GM21717 (cell line): Measurements from ENCODE around the gene HMGN2.

Source experiments
- ATAC-seq: cut with Tn5 transposase; IDR thresholded peaks from one replicate; pipeline ENCODE4 v1.9.1; 2021; ENCODE audit warnings: mild to moderate bottlenecking, moderate library complexity; ENCODE audit not compliant: unreplicated experiment

Gene HMGN2

GRCh38 chr1:26472320-26472900 lies at the start of gene HMGN2:
Gene HMGN2 (plus strand): TSS chr1:26472440. CDS start chr1:26472613, 173 bp downstream.
- ATAC-seq = peak; percentile 54

- no peak for ATAC-seq
These were observed 42.5 kb upstream of the HMGN2 start for GRCh38 chr1:26429721-26430120.

GRCh38 chr1:26431979-26432695 lies 40.1 kb upstream of the HMGN2 start, which contains the start of gene DHDDS:
Gene DHDDS (plus strand): TSS chr1:26432321. CDS start chr1:26432946, 625 bp downstream.
- peak; percentile 86 for ATAC-seq

GRCh38 chr1:26432793-26433192 lies 39.4 kb upstream of the HMGN2 start:
- no peak for ATAC-seq

GRCh38 chr1:26434161-26434752 lies 38.0 kb upstream of the HMGN2 start:
- ATAC-seq = no peak

GRCh38 chr1:26438041-26438440 lies 34.2 kb upstream of the HMGN2 start:
- ATAC-seq = no peak

- ATAC-seq = no peak
These were observed 32.0 kb upstream of the HMGN2 start for GRCh38 chr1:26440259-26440658.

GRCh38 chr1:26449868-26450267 lies 22.4 kb upstream of the HMGN2 start:
- ATAC-seq = no peak

GRCh38 chr1:26450908-26451307 lies 21.3 kb upstream of the HMGN2 start:
- ATAC-seq = no peak

GRCh38 chr1:26452459-26453183 lies 19.6 kb upstream of the HMGN2 start:
- no peak for ATAC-seq

- ATAC-seq = no peak
These were observed 13.1 kb upstream of the HMGN2 start for GRCh38 chr1:26459148-26459547.

GRCh38 chr1:26459573-26460031 lies 12.6 kb upstream of the HMGN2 start:
- no peak for ATAC-seq

GRCh38 chr1:26468911-26469310 lies 3.3 kb upstream of the HMGN2 start:
- no peak for ATAC-seq

GRCh38 chr1:26469558-26469957 lies 2.7 kb upstream of the HMGN2 start:
- ATAC-seq = no peak

GRCh38 chr1:26470878-26471497 lies 1.3 kb upstream of the HMGN2 start:
- no peak for ATAC-seq

- peak; percentile 15 for ATAC-seq
These were observed 531 bp upstream of the HMGN2 start for GRCh38 chr1:26471498-26472319.

- peak; percentile 55 for ATAC-seq
These were observed 933 bp downstream of the HMGN2 start for GRCh38 chr1:26472901-26473845.

GRCh38 chr1:26474818-26475217 lies 2.6 kb downstream of the HMGN2 start:
- ATAC-seq = no peak

- ATAC-seq = no peak
These were observed 3.7 kb downstream of the HMGN2 start for GRCh38 chr1:26475989-26476388.
